GM12878 (cell line): Measurements from ENCODE around the gene WTIP. TPM values are rescaled to one million over a fixed set of nuclear protein-coding genes. Genes with fewer than 3 reads are reported as not detected.

Experiments
- ATAC-seq: fragments of 200-7000 bp; cut with Tn5 transposase; 3 replicates; pipeline ENCODE4 v1.9.1; 2020; ENCODE audit warnings: mild to moderate bottlenecking, moderate library complexity
- BruUV-seq: library from RNA; stranded (reverse); fragments of 400-500 nt; replicated peaks from 2 replicates; lab custom pipeline; 2021; lab: Mats Ljungman, UMichigan
- CTCF ChIA-PET: fragments of 300-600 bp; sonication (Branson Sonifier 250); formaldehyde crosslinking; extraction: SDS; loops from one replicate; lab custom pipeline; 2021; ENCODE audit warnings: inconsistent platforms; lab: Yijun Ruan, JAX
- POLR2A ChIA-PET: fragments of 350-600 bp; formaldehyde crosslinking; extraction: SDS; loops from one replicate; lab custom pipeline; 2021; ENCODE audit warnings: inconsistent platforms; lab: Charles Lee
- RAD21 ChIA-PET: fragments of 300-600 bp; sonication (Branson Sonifier 250); formaldehyde crosslinking; loops from one replicate; lab custom pipeline; 2023; ENCODE audit warnings: antibody characterized with exemption; ENCODE audit not compliant: unreplicated experiment; lab: Charles Lee
- SMC1A ChIA-PET: fragments of 300-600 bp; sonication (Branson Sonifier 250); formaldehyde crosslinking; loops from one replicate; lab custom pipeline; 2023; ENCODE audit not compliant: unreplicated experiment, uncharacterized antibody; lab: Charles Lee
- DNase-seq: peaks from one replicate; pipeline ENCODE4 v3.0.0-alpha.2; 2011; ENCODE audit warnings: low read depth, low spot score
- FAIRE-seq: peaks from 3 replicates; lab custom pipeline; 2011; peaks lifted over from hg19 to GRCh38; lab: Jason Lieb, UNC
- H2AFZ ChIP-seq: 2 replicates; pipeline ENCODE4 v1.6.0; 2011; ENCODE audit warnings: low read depth, low read length, control low read depth; ENCODE audit not compliant: control insufficient read depth
- H3K27ac ChIP-seq: 2 replicates; pipeline ENCODE4 v1.5.1; 2011; ENCODE audit warnings: control low read depth; ENCODE audit not compliant: control insufficient read depth, insufficient read depth
- H3K27me3 ChIP-seq, 2 experiments: replicated peaks in 1 of 2; 2 replicates each; pipeline versions ENCODE4 v1.6.0 to v1.6.1; 2011; ENCODE audit warnings: low read length in 1 of 2; ENCODE audit not compliant: control insufficient read depth in 2 of 2, insufficient read depth in 2 of 2
- H3K36me3 ChIP-seq, 2 experiments: 2 replicates each; pipeline ENCODE4 v1.5.1; 2011; ENCODE audit warnings: low read length in 1 of 2; ENCODE audit not compliant: control insufficient read depth in 2 of 2, insufficient read depth in 2 of 2
- H3K4me1 ChIP-seq: 2 replicates; pipeline ENCODE4 v1.6.1; 2011; ENCODE audit warnings: mild to moderate bottlenecking, low read length, moderate library complexity, mixed read lengths; ENCODE audit not compliant: control insufficient read depth, insufficient read depth
- H3K4me2 ChIP-seq: 2 replicates; pipeline ENCODE4 v1.6.0; 2011; ENCODE audit warnings: control low read depth; ENCODE audit not compliant: control insufficient read depth, insufficient read depth
- H3K4me3 ChIP-seq: fragments of 200-600 bp; sonication (generic); 2 replicates; pipeline ENCODE4 v1.5.1; 2016
- H3K79me2 ChIP-seq: 2 replicates; pipeline ENCODE4 v1.6.0; 2011; ENCODE audit warnings: low read length; ENCODE audit not compliant: control insufficient read depth, insufficient read depth
- H3K9ac ChIP-seq: 2 replicates; pipeline ENCODE4 v1.8.0; 2011; ENCODE audit warnings: low read length, control low read depth, mixed read lengths; ENCODE audit not compliant: control insufficient read depth, insufficient read depth
- H3K9me3 ChIP-seq: replicated peaks from 3 replicates; pipeline ENCODE4 v1.5.1; 2011; ENCODE audit warnings: mild to moderate bottlenecking, low read length; ENCODE audit not compliant: control insufficient read depth, insufficient read depth
- H4K20me1 ChIP-seq: 2 replicates; pipeline ENCODE4 v1.6.0; 2011; ENCODE audit not compliant: control insufficient read depth, insufficient read depth
- BCL3 ChIP-seq: IDR thresholded peaks from 2 replicates; pipeline ENCODE4 v1.6.1; 2011; ENCODE audit warnings: borderline replicate concordance, low read depth, mild to moderate bottlenecking, moderate library complexity, low read length; ENCODE audit not compliant: insufficient read depth, poor library complexity, severe bottlenecking
- BMI1 ChIP-seq: fragments of 450-650 bp; IDR thresholded peaks from 2 replicates; pipeline ENCODE4 v1.6.1; 2016; ENCODE audit warnings: mild to moderate bottlenecking, moderate library complexity, borderline replicate concordance
- CBFB ChIP-seq: IDR thresholded peaks from 2 replicates; pipeline ENCODE4 v1.6.1; 2016; ENCODE audit warnings: antibody characterized with exemption, low read depth
- FOS ChIP-seq: IDR thresholded peaks from 3 replicates; pipeline ENCODE4 v1.6.1; 2011; ENCODE audit warnings: borderline replicate concordance; ENCODE audit not compliant: insufficient read length; ENCODE audit errors: extremely low read depth
- POLR2AphosphoS5 ChIP-seq: IDR thresholded peaks from 2 replicates; pipeline ENCODE4 v1.6.1; 2011; ENCODE audit warnings: mild to moderate bottlenecking, low read length, inconsistent platforms
- SIN3A ChIP-seq: IDR thresholded peaks from 2 replicates; pipeline ENCODE4 v1.6.1; 2012; ENCODE audit warnings: low read depth, low read length, improper control_type of control experiment
- SIX5 ChIP-seq: IDR thresholded peaks from 2 replicates; pipeline ENCODE4 v1.6.1; 2011; ENCODE audit warnings: mild to moderate bottlenecking, low read depth, low read length, moderate library complexity; ENCODE audit not compliant: severe bottlenecking
- SP1 ChIP-seq: IDR thresholded peaks from one replicate; pipeline ENCODE4 v1.6.1; 2011; ENCODE audit warnings: low read depth, low read length
- STAT3 ChIP-seq: IDR thresholded peaks from 2 replicates; pipeline ENCODE4 v1.6.1; 2011; ENCODE audit warnings: low read depth, low read length, improper control_type of control experiment
- SUZ12 ChIP-seq: fragments of 200-600 bp; sonication (generic); IDR thresholded peaks from one replicate; pipeline ENCODE4 v1.6.1; 2018; ENCODE audit warnings: antibody characterized with exemption, mild to moderate bottlenecking; ENCODE audit not compliant: unreplicated experiment
- ZBED1 ChIP-seq: IDR thresholded peaks from 2 replicates; pipeline ENCODE4 v1.6.1; 2016; ENCODE audit warnings: borderline replicate concordance
- ZNF207 ChIP-seq: fragments of 450-650 bp; IDR thresholded peaks from 2 replicates; pipeline ENCODE4 v1.6.1; 2014; ENCODE audit warnings: antibody characterized with exemption, mild to moderate bottlenecking, borderline replicate concordance
- ZNF274 ChIP-seq: IDR thresholded peaks from one replicate; pipeline ENCODE4 v1.8.0; 2011; ENCODE audit not compliant: insufficient read length, insufficient read depth
- WGBS: methylation state at CpG from one replicate; pipeline ENCODE4 v1.1.6; 2016; ENCODE audit warnings: low lambda C conversion rate; ENCODE audit not compliant: insufficient replicate concordance, insufficient coverage; ENCODE audit errors: missing lambda C conversion rate; 5-methylcytosine and 5-hydroxymethylcytosine counted together
- in situ Hi-C: fragments of 300-500 bp; cut with MboI; formaldehyde crosslinking; loops from 9 replicates; pipeline ENCODE4 v1.14.3; 2018; ENCODE audit warnings: mixed read lengths
- intact Hi-C: fragments of 100-400 bp; cut with micrococcal nuclease; formaldehyde crosslinking; loops from one replicate; pipeline ENCODE4 v1.14.2; 2022; ENCODE audit not compliant: unreplicated experiment
- polyA plus RNA-seq, 11 experiments: library from polyadenylated mRNA; depleted of rRNA in 4 of 11; unstranded in 6 of 11; stranded (reverse) in 5 of 11; fragments of >200 nt; fragmentation: Nextera tagmentation in 4 of 11; fragmentation: Illumina TruSeq in 1 of 11; extraction: Ambion mirVana in 4 of 11; extraction: Trizol in 1 of 11; gene quantifications; 1 replicate in 1 of 11; 2 replicates in 10 of 11; pipeline versions ENCODE4 v1.2.1 to v1.2.3, GENCODE V29; 2011 to 2016; ENCODE audit warnings: inconsistent platforms in 2 of 11, missing spikeins in 2 of 11, low read depth in 1 of 11
- total RNA-seq, 4 experiments: library from RNA; depleted of rRNA in 3 of 4; stranded (reverse); fragments of >200 nt in 3 of 4; fragmentation: Illumina TruSeq in 1 of 4; extraction: Trizol in 1 of 4; gene quantifications; 2 replicates each; pipeline versions ENCODE4 v1.2.1 to v1.2.3, GENCODE V29; 2013 to 2021
- TF ChIP-seq, protein P1 (sequence below): fragments of 450-650 bp; IDR thresholded peaks from 2 replicates; pipeline ENCODE4 v1.6.1; 2017; ENCODE audit warnings: mild to moderate bottlenecking, low read depth, inconsistent platforms; ENCODE audit not compliant: poor library complexity, severe bottlenecking
- TF ChIP-seq, protein P2 (sequence below): fragments of 450-650 bp; IDR thresholded peaks from 2 replicates; pipeline ENCODE4 v1.6.1; 2017; ENCODE audit warnings: low read depth, mild to moderate bottlenecking, moderate library complexity
- TF ChIP-seq, protein P3 (sequence below): fragments of 450-650 bp; IDR thresholded peaks from 2 replicates; pipeline ENCODE4 v1.6.1; 2016; ENCODE audit warnings: mild to moderate bottlenecking, moderate library complexity, borderline replicate concordance

WTIP gene
- total and polyA plus RNA-seq, 10 of the 15 experiments (the other 5 are each of a cell fraction or from before 2014, with no cell fraction given) = 0.06 to 0.77 (median 0.17) TPM; not detected in 2

DNA sequence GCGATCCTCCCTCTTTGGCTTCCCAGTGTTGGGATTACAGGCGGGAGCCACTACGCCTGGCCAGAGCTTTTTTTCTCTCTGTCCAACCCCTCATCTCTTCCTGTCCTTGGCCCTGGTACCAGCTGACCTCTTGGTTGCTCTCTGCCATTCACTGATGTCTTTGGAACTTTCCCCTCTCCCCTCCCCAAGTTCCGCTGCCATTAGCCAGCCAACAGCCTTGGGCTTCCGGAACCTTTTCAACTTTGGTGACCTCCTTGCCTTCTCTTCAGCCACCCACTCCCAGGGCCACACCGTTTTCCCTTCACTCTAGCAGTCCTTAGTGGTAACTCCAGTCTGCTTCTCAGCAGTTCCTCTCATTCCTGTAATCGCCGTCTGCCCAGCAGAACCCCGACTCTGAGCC is 4.3 kb downstream of the WTIP start:
- no peaks in the 10 kb centered on the region for H3K36me3 ChIP-seq
- no peaks in the 10 kb centered on the region for H4K20me1 ChIP-seq
- in situ Hi-C loops = no loop called here
- no peaks in the 10 kb centered on the region for H3K4me1 ChIP-seq
- POLR2A ChIA-PET = no interaction called here
- H3K9me3 ChIP-seq = no peaks in the 10 kb centered on the region
- no peak for FAIRE-seq
- intact Hi-C loops = no loop called here
- no peak overlapping the region for H3K27ac ChIP-seq
- H3K4me2 ChIP-seq = no peak overlapping the region
- RAD21 ChIA-PET = no interaction called here
- SMC1A ChIA-PET = no interaction called here
- no peaks in the 10 kb centered on the region for H3K79me2 ChIP-seq
- no peak overlapping the region for H2AFZ ChIP-seq
- no peak for ATAC-seq
- peaks cover 2 to 4% of the 10 kb centered on the region in 2 experiments; a peak in 2 of 4 replicates for H3K27me3 ChIP-seq
- no peak overlapping the region for H3K9ac ChIP-seq
- no peak overlapping the region for H3K4me3 ChIP-seq
- 73% methylated on average over 9 of the region's 9 CpGs for WGBS
- BruUV-seq = no TSS peak
- CTCF ChIA-PET = no interaction called here
- no peak for DNase-seq
- TF ChIP-seq, protein P1, sequence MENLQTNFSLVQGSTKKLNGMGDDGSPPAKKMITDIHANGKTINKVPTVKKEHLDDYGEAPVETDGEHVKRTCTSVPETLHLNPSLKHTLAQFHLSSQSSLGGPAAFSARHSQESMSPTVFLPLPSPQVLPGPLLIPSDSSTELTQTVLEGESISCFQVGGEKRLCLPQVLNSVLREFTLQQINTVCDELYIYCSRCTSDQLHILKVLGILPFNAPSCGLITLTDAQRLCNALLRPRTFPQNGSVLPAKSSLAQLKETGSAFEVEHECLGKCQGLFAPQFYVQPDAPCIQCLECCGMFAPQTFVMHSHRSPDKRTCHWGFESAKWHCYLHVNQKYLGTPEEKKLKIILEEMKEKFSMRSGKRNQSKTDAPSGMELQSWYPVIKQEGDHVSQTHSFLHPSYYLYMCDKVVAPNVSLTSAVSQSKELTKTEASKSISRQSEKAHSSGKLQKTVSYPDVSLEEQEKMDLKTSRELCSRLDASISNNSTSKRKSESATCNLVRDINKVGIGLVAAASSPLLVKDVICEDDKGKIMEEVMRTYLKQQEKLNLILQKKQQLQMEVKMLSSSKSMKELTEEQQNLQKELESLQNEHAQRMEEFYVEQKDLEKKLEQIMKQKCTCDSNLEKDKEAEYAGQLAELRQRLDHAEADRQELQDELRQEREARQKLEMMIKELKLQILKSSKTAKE = no peak
- TF ChIP-seq SUZ12 (no peak), ZNF207 (no peak), SP1 (no peak), SIN3A (no peak), FOS (no peak), ZNF274 (no peak), ZBED1 (no peak), BMI1 (no peak), CBFB (no peak), BCL3 (no peak), STAT3 (no peak), POLR2AphosphoS5 (no peak), SIX5 (no peak)
- TF ChIP-seq, protein P2, sequence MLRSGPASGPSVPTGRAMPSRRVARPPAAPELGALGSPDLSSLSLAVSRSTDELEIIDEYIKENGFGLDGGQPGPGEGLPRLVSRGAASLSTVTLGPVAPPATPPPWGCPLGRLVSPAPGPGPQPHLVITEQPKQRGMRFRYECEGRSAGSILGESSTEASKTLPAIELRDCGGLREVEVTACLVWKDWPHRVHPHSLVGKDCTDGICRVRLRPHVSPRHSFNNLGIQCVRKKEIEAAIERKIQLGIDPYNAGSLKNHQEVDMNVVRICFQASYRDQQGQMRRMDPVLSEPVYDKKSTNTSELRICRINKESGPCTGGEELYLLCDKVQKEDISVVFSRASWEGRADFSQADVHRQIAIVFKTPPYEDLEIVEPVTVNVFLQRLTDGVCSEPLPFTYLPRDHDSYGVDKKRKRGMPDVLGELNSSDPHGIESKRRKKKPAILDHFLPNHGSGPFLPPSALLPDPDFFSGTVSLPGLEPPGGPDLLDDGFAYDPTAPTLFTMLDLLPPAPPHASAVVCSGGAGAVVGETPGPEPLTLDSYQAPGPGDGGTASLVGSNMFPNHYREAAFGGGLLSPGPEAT = no peak
- TF ChIP-seq, protein P3, sequence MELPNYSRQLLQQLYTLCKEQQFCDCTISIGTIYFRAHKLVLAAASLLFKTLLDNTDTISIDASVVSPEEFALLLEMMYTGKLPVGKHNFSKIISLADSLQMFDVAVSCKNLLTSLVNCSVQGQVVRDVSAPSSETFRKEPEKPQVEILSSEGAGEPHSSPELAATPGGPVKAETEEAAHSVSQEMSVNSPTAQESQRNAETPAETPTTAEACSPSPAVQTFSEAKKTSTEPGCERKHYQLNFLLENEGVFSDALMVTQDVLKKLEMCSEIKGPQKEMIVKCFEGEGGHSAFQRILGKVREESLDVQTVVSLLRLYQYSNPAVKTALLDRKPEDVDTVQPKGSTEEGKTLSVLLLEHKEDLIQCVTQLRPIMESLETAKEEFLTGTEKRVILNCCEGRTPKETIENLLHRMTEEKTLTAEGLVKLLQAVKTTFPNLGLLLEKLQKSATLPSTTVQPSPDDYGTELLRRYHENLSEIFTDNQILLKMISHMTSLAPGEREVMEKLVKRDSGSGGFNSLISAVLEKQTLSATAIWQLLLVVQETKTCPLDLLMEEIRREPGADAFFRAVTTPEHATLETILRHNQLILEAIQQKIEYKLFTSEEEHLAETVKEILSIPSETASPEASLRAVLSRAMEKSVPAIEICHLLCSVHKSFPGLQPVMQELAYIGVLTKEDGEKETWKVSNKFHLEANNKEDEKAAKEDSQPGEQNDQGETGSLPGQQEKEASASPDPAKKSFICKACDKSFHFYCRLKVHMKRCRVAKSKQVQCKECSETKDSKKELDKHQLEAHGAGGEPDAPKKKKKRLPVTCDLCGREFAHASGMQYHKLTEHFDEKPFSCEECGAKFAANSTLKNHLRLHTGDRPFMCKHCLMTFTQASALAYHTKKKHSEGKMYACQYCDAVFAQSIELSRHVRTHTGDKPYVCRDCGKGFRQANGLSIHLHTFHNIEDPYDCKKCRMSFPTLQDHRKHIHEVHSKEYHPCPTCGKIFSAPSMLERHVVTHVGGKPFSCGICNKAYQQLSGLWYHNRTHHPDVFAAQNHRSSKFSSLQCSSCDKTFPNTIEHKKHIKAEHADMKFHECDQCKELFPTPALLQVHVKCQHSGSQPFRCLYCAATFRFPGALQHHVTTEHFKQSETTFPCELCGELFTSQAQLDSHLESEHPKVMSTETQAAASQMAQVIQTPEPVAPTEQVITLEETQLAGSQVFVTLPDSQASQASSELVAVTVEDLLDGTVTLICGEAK = no peak
